ENCODE data around the gene COX10.
A peak's percentile ranks its signal among the peaks of the same experiment; 100 is the strongest.
"Not testable (repeated sequence)": the region's sequence is repeated elsewhere in the genome, so short reads cannot be mapped to it uniquely, and the experiment has no call there.

Gene COX10

DNA sequence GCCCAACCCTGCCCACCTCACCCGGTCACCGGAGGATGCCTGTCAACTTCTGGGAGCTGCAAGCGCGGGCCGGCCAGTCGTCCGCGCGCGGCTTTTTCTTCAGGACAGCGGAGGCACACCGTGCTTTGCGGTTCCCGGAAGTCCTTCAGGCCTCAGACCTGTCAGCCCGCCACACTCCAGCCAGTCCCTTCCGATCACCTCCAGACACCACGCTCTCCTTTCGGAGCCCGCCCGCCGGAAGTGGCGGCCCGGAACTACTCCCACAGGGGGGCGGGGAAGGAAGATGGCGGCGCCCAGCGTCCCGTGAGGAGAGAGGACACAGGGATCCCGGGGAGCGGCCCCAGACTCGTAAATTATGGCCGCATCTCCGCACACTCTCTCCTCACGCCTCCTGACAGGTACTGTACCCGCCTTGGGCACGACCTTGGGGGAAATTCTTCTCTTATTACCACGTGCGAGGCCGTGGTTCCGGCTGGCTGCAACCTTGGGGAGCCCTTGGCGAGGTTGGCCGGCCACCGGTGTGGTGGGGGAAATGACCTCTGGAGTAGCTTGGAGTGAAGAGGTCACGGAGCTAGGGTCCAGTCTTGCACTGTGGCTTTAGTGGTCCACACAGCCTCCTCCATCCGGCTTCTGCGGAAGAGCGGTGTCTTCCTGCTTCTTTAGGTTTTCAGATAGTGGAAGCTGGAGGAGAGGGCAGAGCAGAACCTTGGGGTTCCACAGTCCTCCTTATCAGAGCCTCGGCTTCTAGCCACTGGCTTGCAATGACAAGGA, at the start of gene COX10:
Gene COX10 (plus strand): TSS at position 254 of the 771 bp plus-strand sequence. CDS start 102 bp downstream, at position 356.
- FAIRE-seq: peak; percentile 54

DNA sequence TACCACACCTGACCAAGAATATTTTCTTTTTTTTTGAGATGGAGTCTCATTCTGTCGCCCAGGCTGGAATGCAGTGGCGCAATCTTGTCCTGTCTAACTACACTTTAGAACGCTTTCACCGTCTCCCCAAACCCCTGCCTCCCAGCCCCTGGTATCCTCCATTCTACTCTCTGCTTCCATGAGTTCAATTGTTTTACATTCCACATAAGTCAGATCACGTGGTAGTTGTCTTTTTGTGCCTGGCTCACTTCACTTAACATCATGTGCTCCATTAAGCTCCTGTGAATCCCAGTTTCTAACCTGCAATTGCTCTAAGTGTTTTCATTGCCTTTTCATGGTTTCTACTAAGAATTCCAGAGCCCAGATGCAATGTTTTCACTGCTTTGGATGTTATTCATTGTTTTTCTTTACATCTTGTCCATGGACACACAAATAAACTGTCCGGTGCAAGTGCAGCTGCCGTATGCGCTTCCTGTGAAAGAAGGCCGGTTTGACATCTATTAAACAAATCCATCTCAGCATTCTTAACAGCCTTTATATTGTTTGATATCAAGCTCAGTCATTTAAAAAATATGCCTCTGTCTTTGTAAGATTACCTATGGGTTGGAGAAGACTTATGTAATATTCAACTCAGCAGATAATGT, 47.5 kb upstream of the COX10 start:
- not testable (repeated sequence) for FAIRE-seq

DNA sequence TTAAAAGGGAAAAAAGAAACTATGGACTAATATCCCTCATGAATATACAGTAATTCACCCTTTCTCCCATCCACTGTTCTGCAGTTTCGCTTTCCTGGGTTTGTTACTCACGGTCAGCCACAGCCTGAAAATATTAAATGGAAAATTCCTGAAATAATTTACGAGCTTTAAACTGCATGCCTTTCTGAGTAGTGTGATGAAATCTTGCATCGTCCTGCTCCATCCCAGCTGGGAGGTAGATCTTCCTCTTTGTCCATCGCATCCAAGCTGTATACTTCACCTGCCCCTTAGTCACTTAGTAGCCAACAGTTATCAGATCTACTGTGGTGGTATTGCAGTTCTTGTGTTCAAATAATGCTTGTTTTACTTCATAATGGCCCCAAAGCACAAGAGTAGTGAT, 39.5 kb upstream of the COX10 start:
- FAIRE-seq: not testable (repeated sequence)

DNA sequence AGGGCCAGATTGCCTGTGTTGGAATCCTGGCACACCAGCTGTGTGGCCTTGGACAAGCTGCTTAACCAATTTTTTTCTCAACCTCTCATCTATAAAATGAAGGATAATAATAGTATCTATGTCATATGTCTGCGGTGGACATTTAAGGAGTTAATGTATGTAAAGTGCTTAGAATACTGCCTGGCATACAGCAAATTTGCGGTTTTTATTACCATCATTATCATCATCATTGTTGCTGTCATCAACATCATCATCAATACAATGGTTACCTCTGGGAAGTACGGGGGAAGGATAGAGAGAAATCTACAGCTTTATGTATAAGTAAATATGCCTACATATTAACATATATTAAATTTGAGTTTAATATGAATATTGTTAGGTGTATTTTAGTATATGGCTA, 37.1 kb upstream of the COX10 start:
- FAIRE-seq: no peak

DNA sequence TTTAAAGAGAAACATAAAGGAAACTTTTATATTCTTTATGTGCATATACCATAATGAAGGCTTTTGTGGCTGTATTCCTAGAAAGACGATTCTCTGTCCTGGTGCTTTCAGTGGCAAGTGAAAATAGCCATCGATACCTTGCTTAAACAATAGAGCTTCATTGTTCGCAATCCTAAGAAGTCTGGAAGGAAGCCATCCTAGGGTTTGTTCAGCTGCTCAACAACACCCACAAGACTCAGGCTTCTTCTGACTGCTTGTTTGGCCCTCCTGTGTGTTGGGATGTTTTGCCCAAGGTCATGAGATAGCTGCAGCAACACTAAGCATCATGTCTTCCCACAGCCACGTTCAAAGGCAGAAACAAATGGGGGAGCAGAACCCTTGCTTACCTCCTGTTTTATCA, 36.1 kb upstream of the COX10 start:
- FAIRE-seq: no peak

DNA sequence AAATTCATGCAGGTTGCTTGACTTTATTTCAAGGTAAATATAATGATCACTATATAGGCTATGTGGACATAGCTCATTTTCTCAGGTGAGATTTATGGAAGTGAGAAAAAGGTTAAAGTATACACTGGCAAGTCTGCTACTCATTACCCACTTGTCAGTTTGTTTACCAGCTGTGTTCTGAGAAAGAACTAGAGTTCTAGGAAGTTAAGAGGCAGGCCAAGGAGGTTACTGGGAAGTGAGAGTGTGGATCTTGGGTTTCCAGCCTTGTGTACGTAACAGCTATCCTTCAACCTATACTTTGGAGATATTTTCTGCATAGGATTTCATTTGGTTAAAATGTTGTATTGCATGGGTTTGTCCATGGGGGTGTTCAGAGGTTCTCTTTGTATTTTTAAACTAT, 31.9 kb upstream of the COX10 start:
- FAIRE-seq: no peak

DNA sequence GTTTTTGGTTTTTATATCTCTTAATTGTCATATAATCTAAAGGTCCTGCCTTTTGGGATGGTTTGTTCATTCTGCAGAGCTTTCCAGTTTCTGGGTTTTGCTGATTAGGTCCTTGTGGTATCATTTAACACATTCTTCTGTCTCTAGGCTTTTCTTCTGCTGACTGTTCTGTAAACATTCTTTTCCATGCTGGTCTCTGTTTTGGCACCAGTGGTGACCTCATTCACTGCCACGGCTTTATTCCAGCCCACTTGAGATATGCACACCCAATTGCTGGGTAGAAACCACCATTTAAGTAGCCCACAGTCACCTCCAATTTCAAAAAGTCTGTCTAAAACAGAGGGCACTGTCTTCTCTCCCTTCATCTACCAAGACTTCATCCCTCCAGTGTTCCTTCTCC, 31.1 kb upstream of the COX10 start:
- no peak for FAIRE-seq

DNA sequence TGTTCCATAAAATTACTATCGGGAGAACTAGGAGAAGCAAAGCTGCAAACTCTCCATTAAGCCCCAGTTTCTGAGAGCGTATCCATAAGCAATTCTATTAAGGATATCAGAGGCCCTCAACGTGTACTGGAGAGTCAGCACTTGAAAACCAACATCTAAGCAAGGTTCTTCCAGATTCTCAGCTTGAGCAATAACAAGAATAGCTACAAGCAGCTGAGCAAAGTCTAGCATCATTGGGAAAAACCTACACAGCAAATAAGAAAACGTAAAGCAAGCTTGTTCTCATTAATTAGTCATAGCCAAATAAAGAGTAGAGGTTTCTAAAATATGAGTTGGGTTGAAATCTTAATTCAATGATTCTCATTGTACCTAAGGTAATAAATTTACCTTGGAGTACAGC, 26.9 kb upstream of the COX10 start:
- FAIRE-seq: no peak

DNA sequence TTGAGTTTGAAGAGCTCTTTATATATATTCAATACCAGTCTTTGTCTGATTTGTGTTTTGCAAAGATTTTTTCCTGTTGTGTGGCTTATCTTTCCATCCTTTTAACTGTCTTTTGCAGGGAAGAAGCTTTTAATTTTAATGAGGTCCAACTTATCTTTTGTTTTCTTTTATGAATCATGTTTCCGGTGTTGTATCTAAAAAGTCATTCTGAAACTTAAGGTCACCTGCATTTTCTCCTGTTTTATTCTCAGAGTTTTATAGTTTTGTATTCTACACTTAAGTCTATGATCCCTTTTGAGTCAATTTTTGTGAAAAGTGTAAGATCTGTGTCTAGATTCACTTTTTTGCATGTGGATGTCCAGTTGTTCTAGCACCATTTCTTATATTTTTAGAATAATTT, 24.6 kb upstream of the COX10 start:
- FAIRE-seq: no peak

DNA sequence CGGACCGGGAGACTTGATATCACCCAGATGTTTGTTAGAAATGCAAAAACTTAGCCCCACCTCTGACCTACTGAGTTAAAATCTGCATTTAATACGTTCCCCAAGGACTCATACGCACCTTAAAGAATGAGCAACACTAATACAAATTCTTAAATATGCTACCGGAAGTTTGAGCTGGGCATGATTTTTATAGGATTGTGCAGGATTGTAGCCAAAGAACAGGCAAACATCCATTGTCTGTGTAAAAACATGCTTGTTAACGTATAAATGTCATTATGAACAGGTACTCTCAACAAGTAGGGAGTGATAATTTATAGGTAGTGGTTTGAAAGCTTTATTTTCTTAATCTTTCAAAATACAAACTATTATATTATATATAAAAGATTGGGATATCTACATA, 22.3 kb upstream of the COX10 start:
- FAIRE-seq: no peak

DNA sequence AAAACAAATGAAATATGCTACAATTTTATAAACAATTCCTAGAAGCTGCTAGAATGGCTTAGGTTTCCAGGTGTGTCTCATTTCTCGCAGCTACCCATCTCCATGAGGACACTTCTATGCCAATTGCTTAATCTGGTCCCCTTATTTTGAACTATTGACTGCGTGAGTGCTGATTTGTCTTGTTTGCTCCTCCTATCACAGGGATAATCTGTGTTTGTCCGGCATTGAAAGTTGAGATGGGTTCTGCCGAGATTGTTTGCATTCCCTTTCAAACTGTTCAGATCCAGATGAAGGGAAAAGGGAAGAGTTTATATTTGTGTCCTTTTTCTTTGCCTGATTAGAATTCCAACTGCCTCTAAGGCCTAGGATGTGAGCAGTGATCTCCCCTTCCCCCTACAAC, 21.7 kb upstream of the COX10 start:
- FAIRE-seq: no peak

DNA sequence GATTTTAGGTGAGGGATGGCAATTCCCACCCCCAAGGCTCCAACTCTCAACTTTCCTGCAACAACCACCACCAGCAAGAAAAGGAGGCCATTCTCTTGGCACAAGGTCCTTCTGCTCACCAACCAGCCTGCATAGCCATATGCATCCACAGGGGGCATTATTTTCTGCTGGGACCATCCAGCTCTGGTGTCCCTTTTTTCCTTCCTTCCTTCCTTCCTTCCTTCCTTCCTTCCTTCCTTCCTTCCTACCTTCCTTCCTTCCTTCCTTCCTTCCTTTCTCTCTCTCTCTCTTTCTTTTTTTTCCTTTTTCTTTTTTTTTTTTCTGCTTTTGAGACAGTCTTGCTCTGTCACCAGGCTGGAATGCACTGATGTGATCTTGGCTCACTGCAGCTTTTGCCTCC, 21.1 kb upstream of the COX10 start:
- no peak for FAIRE-seq

DNA sequence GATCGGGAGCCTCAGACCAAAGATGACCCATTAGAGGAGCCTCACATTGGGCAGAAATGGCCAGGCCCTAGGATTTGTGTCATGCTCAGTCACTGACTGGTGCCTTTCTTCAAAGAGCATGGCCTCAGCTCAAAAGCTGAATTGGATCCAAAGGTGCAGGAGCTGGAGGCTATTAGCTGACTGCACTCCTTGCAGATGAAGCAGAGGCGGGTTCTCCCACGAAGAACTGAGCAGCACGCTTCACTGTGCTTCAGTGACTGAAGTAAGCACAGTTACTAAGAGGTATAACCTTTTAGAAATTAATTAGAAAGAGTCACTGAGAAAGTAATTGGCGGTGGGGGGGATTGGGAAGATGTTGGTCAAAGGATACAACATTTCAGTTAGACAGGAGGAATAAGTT, 18.7 kb upstream of the COX10 start:
- no peak for FAIRE-seq

DNA sequence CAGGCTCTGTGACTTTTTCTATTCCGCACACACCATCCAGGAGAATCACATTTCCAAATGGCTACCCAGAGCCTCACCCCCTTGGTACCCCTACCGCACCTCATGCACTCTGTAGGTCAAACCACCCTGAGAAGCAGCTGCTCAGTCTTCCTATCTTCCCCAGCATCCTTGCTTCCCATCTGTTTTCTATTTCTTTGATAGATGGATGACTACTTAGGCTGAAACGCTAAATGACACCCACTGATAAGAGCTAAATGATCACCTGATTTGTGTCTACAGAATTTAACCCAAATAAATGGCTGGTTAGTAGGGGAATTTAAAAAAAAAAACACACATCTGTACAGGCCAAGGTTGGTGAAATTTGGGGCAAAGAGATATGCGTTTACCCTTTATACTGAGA, 17.6 kb upstream of the COX10 start:
- no peak for FAIRE-seq

DNA sequence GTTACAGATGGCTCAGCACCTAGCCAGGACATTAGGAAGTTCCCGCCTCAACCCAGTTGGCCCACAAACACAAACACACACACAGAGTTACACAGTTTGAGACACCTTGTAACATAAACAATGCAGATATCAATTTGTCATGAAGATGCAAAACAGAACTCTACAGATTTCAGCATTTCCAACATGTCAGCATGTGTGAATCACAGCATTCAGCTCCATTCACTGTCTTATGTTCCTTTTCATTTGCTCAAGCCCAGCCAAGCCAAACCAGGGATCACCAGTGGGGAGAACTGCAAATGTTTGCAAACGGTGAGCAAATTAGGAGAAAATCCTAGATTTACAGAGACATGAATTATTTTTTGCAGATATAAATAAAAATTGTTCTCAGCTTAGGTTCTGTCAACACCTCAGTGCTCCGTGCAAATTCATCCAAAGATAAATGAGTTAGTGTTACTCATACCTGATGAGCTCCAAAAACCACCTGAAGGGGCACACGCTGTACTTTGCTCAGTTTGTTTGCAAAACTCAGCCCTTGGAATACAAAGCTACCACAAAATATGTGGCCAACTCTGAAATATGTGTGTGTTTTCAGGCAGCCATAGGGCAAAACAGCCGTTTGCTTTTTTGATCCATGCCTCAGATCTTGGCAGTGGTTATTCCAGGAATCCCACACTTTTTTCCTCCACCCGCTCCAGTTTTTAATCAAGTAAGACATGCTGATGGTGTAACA, 16.3 kb upstream of the COX10 start:
- FAIRE-seq: no peak

DNA sequence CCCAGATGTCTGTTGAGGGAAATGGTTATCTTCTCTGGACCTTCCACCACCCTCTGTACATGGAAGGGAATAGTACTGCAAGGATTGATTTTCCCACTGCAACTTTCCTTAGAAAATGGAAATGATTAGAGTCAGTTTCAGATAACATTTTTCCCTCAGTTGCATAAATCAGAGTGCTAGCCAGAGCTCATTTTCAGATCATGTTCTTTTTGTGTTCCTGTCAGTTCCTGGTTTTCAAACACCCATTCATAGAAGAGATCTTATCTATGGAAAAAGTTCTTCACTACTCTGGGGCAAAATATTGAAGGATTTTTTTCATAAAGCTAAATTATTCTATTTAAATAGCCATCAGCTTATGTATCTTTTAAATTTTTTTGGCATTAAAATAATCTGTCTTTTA, 11.7 kb upstream of the COX10 start:
- FAIRE-seq: no peak

DNA sequence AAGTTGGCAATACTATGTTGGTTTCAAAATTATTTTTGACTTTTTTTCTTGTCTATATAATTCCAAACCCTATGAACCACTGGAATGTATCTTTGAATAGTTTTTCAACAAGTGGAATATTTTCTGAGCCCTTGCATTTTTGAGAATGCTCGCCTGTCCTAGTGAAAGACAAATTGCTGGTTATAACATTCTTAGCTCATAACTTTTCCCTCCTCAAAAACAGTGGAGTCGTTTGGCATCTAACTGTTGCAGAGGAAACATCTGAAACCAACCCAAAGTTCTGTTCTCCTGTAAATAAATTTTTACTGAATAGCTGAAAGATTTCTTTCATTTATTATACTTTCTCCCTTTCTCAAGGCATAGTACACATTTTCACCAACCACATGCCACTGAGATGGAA, 11.3 kb upstream of the COX10 start:
- no peak for FAIRE-seq

DNA sequence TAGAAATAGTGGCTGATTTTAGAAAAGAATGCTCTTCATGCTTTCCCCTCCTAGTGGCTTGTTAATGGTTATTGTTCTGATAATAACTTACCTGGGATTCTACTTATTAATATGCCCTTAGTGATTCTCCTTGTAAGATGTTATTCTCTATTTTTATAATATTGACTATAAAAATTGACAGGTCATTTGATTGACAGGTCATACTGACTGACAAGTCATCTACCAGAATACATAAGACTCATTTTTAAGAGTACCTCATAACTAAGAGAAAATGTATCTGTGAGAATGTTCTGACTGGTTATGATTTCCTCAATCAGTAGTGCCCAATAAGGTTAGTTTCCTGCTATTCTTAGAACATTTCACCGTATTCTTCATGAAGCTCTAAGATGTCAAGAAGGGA, 8.6 kb upstream of the COX10 start:
- no peak for FAIRE-seq

DNA sequence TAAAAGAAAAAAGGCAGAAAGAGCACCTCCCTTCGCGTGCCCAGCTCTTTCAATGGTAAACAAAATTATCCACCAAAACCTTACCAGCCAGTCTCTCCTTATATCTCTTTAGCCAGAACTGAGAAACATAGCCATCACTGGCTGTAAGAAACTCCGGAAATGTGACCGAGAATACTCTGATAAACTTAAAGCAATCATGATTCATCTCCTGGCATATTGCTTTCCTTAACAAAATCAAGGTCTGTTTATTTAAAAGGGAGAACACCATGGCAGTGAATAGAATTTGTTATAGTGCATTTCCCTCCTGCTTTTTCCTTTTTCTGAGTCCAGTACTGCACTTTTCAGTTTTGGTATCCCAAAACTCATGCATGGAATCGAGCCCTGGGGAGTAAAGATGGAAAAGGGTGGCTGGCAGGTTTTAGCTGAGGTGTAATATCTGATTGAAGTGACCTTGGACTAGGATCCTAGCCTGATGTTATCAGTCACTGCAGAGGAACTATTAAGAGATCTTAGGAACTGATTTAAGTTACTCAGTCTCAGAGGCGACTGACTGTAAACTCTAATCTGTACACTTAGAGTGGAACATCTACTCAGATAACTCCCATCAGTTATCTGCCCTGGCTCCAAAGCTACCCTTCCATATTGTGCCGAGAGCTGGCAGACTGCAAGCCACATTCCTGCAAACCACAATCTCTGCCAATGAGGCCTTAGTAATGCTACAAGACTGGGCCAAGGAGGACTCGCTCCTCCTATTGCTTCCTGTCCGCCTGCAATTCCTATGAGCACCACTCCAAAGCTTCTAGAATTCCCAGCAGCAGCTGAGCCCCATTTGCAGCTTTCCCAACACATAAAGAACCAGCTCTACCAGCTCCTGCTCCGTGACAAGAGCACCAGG, 7.4 kb upstream of the COX10 start:
- no peak for FAIRE-seq

DNA sequence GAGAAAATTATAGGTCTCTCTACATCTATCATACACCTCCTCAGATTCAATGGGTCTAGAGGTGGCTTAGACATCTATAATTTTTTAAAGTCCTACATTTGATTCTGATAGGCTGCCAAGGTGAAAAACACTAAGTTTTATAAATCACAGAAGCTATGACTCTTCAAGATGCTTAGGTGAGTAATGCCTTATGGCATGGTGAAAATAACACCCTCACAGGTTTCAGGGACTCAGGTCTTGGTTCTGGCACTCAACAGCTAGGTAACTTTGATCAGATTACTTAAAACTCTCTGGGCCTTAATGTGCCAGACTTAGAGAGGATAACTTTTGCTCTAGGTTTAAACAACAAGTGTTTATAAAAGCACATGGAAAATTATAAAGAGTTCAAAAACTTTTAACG, 2.0 kb upstream of the COX10 start:
- no peak for FAIRE-seq

DNA sequence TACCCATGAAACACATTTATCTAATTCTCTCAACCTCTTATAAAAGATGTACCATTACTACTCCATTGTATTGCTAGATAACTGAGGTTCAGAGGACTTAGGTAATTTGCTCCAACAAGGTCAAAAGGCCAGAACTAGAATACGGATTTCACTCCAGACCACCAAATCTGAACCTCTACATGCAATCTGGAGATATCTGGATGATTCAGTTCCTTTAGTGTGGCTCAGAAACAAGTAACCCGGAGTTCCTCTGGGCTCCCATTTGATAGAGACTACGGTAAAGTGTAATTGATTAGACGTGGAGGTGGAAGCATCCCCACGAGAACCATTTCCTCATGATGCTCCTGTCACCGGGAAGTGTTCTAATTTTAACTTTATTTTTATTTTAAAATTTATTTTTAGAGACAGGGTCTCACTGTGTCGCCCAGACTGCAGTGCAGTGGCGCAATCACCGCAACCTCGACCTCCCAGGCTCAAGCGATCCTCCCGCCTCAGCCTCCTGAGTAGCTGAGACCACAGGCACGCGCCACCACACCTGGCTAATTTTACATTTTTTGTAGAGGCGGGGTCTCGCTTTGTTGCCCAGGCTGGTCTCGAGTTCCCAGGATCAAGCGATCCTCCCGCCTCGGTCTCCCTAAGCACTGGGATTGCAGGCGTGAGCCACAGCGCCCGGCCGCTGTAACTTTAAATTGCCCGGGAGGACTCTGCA, 608 bp upstream of the COX10 start:
- no peak for FAIRE-seq

DNA sequence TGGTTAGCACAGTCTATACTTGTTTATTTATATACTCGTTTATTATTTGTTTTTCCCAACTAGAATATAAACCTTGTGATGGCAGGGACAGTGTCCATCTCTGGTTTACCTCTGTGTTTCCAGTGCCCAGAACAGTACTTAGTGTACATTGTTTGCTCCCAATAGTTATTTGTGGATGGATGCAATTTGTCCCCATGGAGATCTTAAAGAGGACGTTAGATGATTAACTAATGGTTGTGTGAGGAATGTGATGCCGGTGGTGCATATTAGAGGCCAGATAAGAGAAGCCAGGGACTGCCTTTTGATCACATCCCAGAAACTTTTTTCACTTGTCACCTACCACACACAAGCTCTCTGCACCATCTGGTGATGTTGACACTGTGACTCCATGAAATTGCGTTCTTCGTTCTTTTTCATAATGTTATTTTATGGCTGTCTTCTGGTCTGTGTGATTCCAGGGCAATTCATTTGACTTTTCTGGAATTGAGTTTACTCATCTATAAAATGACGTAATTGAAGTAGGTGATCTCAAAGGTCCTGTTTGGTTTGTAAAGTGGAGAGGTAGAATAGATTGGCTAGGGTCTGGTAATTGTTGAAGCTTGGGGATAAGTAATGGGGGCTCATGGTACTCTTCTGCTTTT, 1.2 kb downstream of the COX10 start:
- FAIRE-seq: no peak

Data from G401.6 (cell line).